T-cell (primary cell): ENCODE data around the gene ABCA9. TPM values are rescaled to one million over a fixed set of nuclear protein-coding genes. Genes with fewer than 3 reads are reported as not detected.

Experiments used
- ATAC-seq, 4 experiments: fragments of 200-7000 bp in 3 of 4; fragments of 150-1000 bp in 1 of 4; cut with Tn5 transposase; replicated peaks in 1 of 4; 1 replicate in 3 of 4; 2 replicates in 1 of 4; pipeline ENCODE4 v1.10.0; 2021; ENCODE audit warnings: moderate library complexity in 3 of 4, mild to moderate bottlenecking in 2 of 4, moderate number of reproducible peaks in 1 of 4
- CTCF ChIA-PET, 2 donors: fragments of 300-600 bp; sonication (Branson Sonifier 250); formaldehyde crosslinking; loops; one replicate each; lab custom pipeline; 2022; ENCODE audit warnings: antibody characterized with exemption in 2 of 2; lab: Charles Lee
- POLR2A ChIA-PET, 2 donors: fragments of 300-600 bp; sonication (Branson Sonifier 250); formaldehyde crosslinking; loops; one replicate each; lab custom pipeline; 2022; ENCODE audit warnings: antibody characterized with exemption in 2 of 2; lab: Charles Lee
- DNase-seq, 35 experiments: peaks; one replicate each; pipeline versions ENCODE4 v3.0.0 to v3.0.0-alpha.2; 2013 to 2023
- H3K27ac ChIP-seq: one replicate; pipeline ENCODE4 v1.5.1; 2013; ENCODE audit warnings: low read length
- H3K27me3 ChIP-seq, 2 experiments: replicated peaks in 1 of 2; 1 replicate in 1 of 2; 2 replicates in 1 of 2; pipeline versions ENCODE4 v1.6.1 to v1.7.0; 2013; ENCODE audit warnings: low read length in 1 of 2, mixed read lengths in 1 of 2; ENCODE audit not compliant: control insufficient read depth in 2 of 2, insufficient read depth in 2 of 2; ENCODE audit errors: extremely low read depth in 1 of 2
- H3K36me3 ChIP-seq, 2 donors: 1 replicate in 1 of 2; 2 replicates in 1 of 2; pipeline versions ENCODE4 v1.6.1 to v1.7.0; 2013; ENCODE audit warnings: low read length in 1 of 2; ENCODE audit not compliant: control insufficient read depth in 2 of 2, insufficient read depth in 1 of 2; ENCODE audit errors: extremely low read depth in 1 of 2
- H3K4me1 ChIP-seq, 2 experiments: 1 replicate in 1 of 2; 2 replicates in 1 of 2; pipeline versions ENCODE4 v1.6.1 to v1.7.0; 2013; ENCODE audit warnings: low read length in 2 of 2, mixed read lengths in 1 of 2; ENCODE audit not compliant: insufficient read depth in 2 of 2, control insufficient read depth in 1 of 2; ENCODE audit errors: extremely low read depth in 1 of 2
- H3K4me3 ChIP-seq, 2 donors: 1 replicate in 1 of 2; 2 replicates in 1 of 2; pipeline versions ENCODE4 v1.5.1 to v1.7.0; 2013; ENCODE audit warnings: mild to moderate bottlenecking in 2 of 2, low read length in 1 of 2, moderate library complexity in 1 of 2; ENCODE audit not compliant: control insufficient read depth in 1 of 2; ENCODE audit errors: extremely low read depth in 1 of 2
- H3K9me3 ChIP-seq: 2 replicates; pipeline ENCODE4 v1.7.0; 2013
- H3K27ac Mint-ChIP-seq, 2 donors: one replicate each; pipeline ENCODE4 v1.8.0; 2020 to 2021; ENCODE audit warnings: mild to moderate bottlenecking in 2 of 2, mixed read lengths in 2 of 2
- H3K27me3 Mint-ChIP-seq, 2 donors: one replicate each; pipeline ENCODE4 v1.8.0; 2021 to 2022; ENCODE audit warnings: mixed read lengths in 2 of 2
- H3K36me3 Mint-ChIP-seq: one replicate; pipeline ENCODE4 v1.8.0; 2021; ENCODE audit warnings: mixed read lengths
- H3K4me1 Mint-ChIP-seq, 3 donors: one replicate each; pipeline ENCODE4 v1.8.0; 2020 to 2022; ENCODE audit warnings: mixed read lengths in 3 of 3, mild to moderate bottlenecking in 1 of 3
- H3K4me3 Mint-ChIP-seq, 3 donors: one replicate each; pipeline ENCODE4 v1.8.0; 2020 to 2022; ENCODE audit warnings: mild to moderate bottlenecking in 3 of 3, mixed read lengths in 3 of 3, moderate library complexity in 3 of 3
- H3K9me3 Mint-ChIP-seq, 3 donors: one replicate each; pipeline ENCODE4 v1.8.0; 2020 to 2022; ENCODE audit warnings: mixed read lengths in 3 of 3
- WGBS: methylation state at CpG from one replicate; pipeline ENCODE4 v1.1.5; 2013; ENCODE audit warnings: missing lambda C conversion rate; ENCODE audit not compliant: insufficient coverage; 5-methylcytosine and 5-hydroxymethylcytosine counted together
- total RNA-seq, 35 experiments: library from RNA in 6 of 35; stranded (reverse) in 6 of 35; fragments of 120-200 nt in 1 of 35; gene quantifications; one replicate each; pipeline versions ENCODE4 v1.2.1 to v1.2.4 and lab custom pipeline; 2013 to 2026

Gene ABCA9
- total RNA-seq, 5 donors from 2014 or later (not counting 1 experiment from before 2014, with no cell fraction given), result 0.05 to 0.06 (median 0.06) TPM; not detected in 2

- H3K27me3 Mint-ChIP-seq, result peaks cover 6 to 9% of the 10 kb centered on the region in 2 donors
- no CpG with 5 or more reads among the region's 1 CpG for WGBS
Observed at GRCh38 chr17:69030169-69030568, 30.6 kb downstream of the ABCA9 start.

GRCh38 chr17:69018687-69019086 is 42.0 kb downstream of the ABCA9 start:
- Mint-ChIP-seq H3K27ac (no peak overlapping the region), H3K27me3 (peaks cover 0 to under 1% of the 10 kb centered on the region in 2 donors), H3K4me1 (no peaks in the 10 kb centered on the region), H3K4me3 (no peak overlapping the region), H3K36me3 (no peaks in the 10 kb centered on the region), H3K9me3 (no peaks in the 10 kb centered on the region)
- no peaks in the 10 kb centered on the region for H3K4me1 ChIP-seq
- H3K36me3 ChIP-seq, result no peaks in the 10 kb centered on the region
- POLR2A ChIA-PET, result no interaction called here
- no peak overlapping the region for H3K4me3 ChIP-seq
- H3K27ac ChIP-seq, result no peak overlapping the region
- ATAC-seq, result no peak
- no peak for DNase-seq
- no peaks in the 10 kb centered on the region for H3K27me3 ChIP-seq
- no peaks in the 10 kb centered on the region for H3K9me3 ChIP-seq
- WGBS, result 50% methylated on average over 1 of the region's 1 CpG
- CTCF ChIA-PET, result no interaction called here

More at GRCh38 chr17:69030169-69030568, 30.6 kb downstream of the ABCA9 start:
- H3K9me3 ChIP-seq, result no peaks in the 10 kb centered on the region
- Mint-ChIP-seq H3K4me3 (no peak overlapping the region), H3K4me1 (no peaks in the 10 kb centered on the region), H3K36me3 (no peaks in the 10 kb centered on the region), H3K9me3 (no peaks in the 10 kb centered on the region), H3K27ac (no peak overlapping the region)
- no peaks in the 10 kb centered on the region for H3K36me3 ChIP-seq
- ATAC-seq, result no peak
- ChIA-PET POLR2A (no interaction called here), CTCF (interaction anchor here in 1 of 2 donors (0.6 kb wide), 1 partner anchor 13 kb away, joined by 3 read pairs; no protein-coding TSS in a partner anchor)
- H3K4me3 ChIP-seq, result no peak overlapping the region
- no peak overlapping the region for H3K27ac ChIP-seq
- no peaks in the 10 kb centered on the region for H3K27me3 ChIP-seq
- no peaks in the 10 kb centered on the region for H3K4me1 ChIP-seq
- DNase-seq, result no peak

GRCh38 chr17:69018022-69018615 is 42.6 kb downstream of the ABCA9 start:
- ATAC-seq, result no peak
- Histone ChIP-seq H3K4me3 (no peak overlapping the region), H3K4me1 (no peaks in the 10 kb centered on the region), H3K27ac (no peak overlapping the region), H3K36me3 (no peaks in the 10 kb centered on the region), H3K9me3 (no peaks in the 10 kb centered on the region), H3K27me3 (no peaks in the 10 kb centered on the region)
- POLR2A ChIA-PET, result no interaction called here
- H3K4me3 Mint-ChIP-seq, result no peak overlapping the region
- WGBS, result no CpG with 5 or more reads among the region's 3 CpGs
- no peaks in the 10 kb centered on the region for H3K27me3 Mint-ChIP-seq
- H3K27ac Mint-ChIP-seq, result no peak overlapping the region
- H3K36me3 Mint-ChIP-seq, result no peaks in the 10 kb centered on the region
- no peak for DNase-seq
- peaks cover 0 to under 1% (median 0%) of the 10 kb centered on the region in 3 donors for H3K9me3 Mint-ChIP-seq
- CTCF ChIA-PET, result no interaction called here
- H3K4me1 Mint-ChIP-seq, result no peaks in the 10 kb centered on the region

- Mint-ChIP-seq H3K27ac (no peak overlapping the region), H3K4me3 (no peak overlapping the region), H3K9me3 (peaks cover 0 to 5% (median 0%) of the 10 kb centered on the region in 3 donors), H3K36me3 (no peaks in the 10 kb centered on the region), H3K27me3 (no peaks in the 10 kb centered on the region), H3K4me1 (no peaks in the 10 kb centered on the region)
- WGBS, result no CpG with 5 or more reads among the region's 2 CpGs
- Histone ChIP-seq H3K27me3 (no peaks in the 10 kb centered on the region), H3K4me3 (no peak overlapping the region), H3K4me1 (no peaks in the 10 kb centered on the region), H3K9me3 (no peaks in the 10 kb centered on the region), H3K36me3 (no peaks in the 10 kb centered on the region), H3K27ac (no peak overlapping the region)
- DNase-seq, result no peak
- no peak for ATAC-seq
- POLR2A ChIA-PET, result no interaction called here
- CTCF ChIA-PET, result no interaction called here
Observed at GRCh38 chr17:69015631-69016030, 45.1 kb downstream of the ABCA9 start.

- H3K36me3 ChIP-seq, result no peaks in the 10 kb centered on the region
- POLR2A ChIA-PET, result no interaction called here
- no peaks in the 10 kb centered on the region for H3K27me3 ChIP-seq
- no peak for DNase-seq
- H3K27ac ChIP-seq, result no peak overlapping the region
- no peaks in the 10 kb centered on the region for H3K9me3 ChIP-seq
- no peaks in the 10 kb centered on the region for H3K4me1 ChIP-seq
- Mint-ChIP-seq H3K4me3 (no peak overlapping the region), H3K27me3 (peaks cover 0 to 2% of the 10 kb centered on the region in 2 donors), H3K27ac (no peak overlapping the region), H3K9me3 (peaks cover 0 to 5% (median 0%) of the 10 kb centered on the region in 3 donors), H3K36me3 (no peaks in the 10 kb centered on the region), H3K4me1 (no peaks in the 10 kb centered on the region)
- ATAC-seq, result no peak
- 88% methylated on average over 1 of the region's 4 CpGs for WGBS
- H3K4me3 ChIP-seq, result no peak overlapping the region
- CTCF ChIA-PET, result no interaction called here
Observed at GRCh38 chr17:69012895-69013805, 47.6 kb downstream of the ABCA9 start.

DNA sequence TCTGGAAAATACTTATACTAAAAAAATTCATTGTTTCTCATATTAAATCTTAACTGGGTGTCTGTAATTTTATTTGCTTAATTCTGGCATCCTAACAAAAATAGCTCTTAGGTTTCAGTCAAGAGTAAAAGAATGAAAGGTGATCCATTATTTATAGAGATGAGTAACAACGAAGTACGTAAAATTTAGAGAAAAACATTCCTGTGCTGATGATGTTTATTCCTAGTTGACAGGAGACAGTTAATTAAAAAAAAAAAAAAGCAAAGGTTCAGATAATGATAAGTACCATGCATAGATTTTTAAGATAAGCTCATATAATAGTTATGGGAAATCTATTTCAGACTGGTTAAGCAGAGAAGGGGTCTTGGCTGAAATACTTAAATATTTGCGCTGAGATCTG is 50.8 kb downstream of the ABCA9 start:
- Histone ChIP-seq H3K9me3 (no peaks in the 10 kb centered on the region), H3K4me1 (no peaks in the 10 kb centered on the region), H3K36me3 (no peaks in the 10 kb centered on the region), H3K27ac (no peak overlapping the region), H3K4me3 (no peak overlapping the region), H3K27me3 (no peaks in the 10 kb centered on the region)
- Mint-ChIP-seq H3K36me3 (no peaks in the 10 kb centered on the region), H3K9me3 (peaks cover 0 to 5% (median 0%) of the 10 kb centered on the region in 3 donors), H3K4me1 (no peaks in the 10 kb centered on the region), H3K27ac (no peak overlapping the region), H3K27me3 (peaks cover 8 to 11% of the 10 kb centered on the region in 2 donors), H3K4me3 (no peak overlapping the region)
- ATAC-seq (no peak), DNase-seq (no peak)
- 92% methylated on average over 1 of the region's 3 CpGs for WGBS
- CTCF ChIA-PET, result interaction anchor here in 1 of 2 donors (0.6 kb wide), 1 partner anchor 308 kb away, joined by 3 read pairs; no protein-coding TSS in a partner anchor
- POLR2A ChIA-PET, result interaction anchor here in 1 of 2 donors (0.7 kb wide), 1 partner anchor 9 kb away, joined by 4 read pairs; no protein-coding TSS in a partner anchor
